ENCODE data around the gene CPED1. TPM values are rescaled to one million over a fixed set of nuclear protein-coding genes. Genes with fewer than 3 reads are reported as not detected.

Gene CPED1
- total and polyA plus RNA-seq, 11 donors: 3.6 to 51.2 (median 24.8) TPM

DNA sequence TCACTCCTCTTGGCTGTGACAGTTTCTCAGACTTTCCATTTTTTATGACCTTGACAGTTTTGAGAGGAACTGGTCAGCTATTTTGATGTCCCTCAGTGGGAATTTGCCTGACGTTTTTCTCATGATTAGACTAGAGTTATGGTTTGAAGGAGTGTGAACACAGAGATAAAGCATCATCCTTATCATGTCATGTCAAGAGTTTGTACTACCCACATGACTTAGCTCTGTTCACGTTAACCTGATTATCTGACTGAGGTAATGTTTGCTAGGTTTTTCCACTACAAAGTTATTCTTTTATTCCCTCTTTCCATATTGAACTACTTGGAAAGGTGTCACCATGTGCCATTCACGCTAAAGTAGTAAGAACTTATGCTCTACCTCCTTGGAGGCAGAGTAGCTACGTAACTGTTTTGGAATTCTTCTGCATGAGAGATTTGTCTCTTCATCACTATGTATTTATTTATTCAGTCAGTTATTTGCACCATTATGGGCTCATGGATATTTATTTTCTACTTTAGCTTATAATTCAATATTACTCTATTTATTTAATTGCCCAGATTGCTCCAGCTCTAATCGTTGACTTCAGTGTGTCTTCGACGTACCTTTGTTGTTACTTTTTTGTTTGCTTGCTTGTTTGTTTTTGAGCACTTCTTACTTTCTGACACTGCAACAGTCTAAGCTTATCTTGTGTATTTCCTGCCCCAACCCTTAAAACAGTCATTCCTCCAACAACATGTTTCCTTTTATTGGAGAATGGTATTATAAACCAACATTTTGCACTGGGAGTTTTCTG is 50.4 kb downstream of the CPED1 start:
- intact Hi-C loops (cut with DNase I): no loop called here
- ATAC-seq: peak in 3 of 4 donors; percentile 15 to 43 (median 40)
- no peaks in the 10 kb centered on the region for H3K36me3 ChIP-seq
- no peak for DNase-seq
- H3K27ac ChIP-seq: peak overlapping the region in 6 of 12 donors; percentile 11 to 40 (median 28)
- 58 to 67% (median 63%) methylated on average over 7 of the region's 7 CpGs for WGBS, 4 donors
- no peaks in the 10 kb centered on the region for H3K27me3 ChIP-seq
- no peak overlapping the region for H3K4me3 ChIP-seq
- TF ChIP-seq POLR2A (IDR thresholded peaks at IDR 0.05): no peak
- TF ChIP-seq, protein P1, sequence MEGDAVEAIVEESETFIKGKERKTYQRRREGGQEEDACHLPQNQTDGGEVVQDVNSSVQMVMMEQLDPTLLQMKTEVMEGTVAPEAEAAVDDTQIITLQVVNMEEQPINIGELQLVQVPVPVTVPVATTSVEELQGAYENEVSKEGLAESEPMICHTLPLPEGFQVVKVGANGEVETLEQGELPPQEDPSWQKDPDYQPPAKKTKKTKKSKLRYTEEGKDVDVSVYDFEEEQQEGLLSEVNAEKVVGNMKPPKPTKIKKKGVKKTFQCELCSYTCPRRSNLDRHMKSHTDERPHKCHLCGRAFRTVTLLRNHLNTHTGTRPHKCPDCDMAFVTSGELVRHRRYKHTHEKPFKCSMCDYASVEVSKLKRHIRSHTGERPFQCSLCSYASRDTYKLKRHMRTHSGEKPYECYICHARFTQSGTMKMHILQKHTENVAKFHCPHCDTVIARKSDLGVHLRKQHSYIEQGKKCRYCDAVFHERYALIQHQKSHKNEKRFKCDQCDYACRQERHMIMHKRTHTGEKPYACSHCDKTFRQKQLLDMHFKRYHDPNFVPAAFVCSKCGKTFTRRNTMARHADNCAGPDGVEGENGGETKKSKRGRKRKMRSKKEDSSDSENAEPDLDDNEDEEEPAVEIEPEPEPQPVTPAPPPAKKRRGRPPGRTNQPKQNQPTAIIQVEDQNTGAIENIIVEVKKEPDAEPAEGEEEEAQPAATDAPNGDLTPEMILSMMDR (IDR thresholded peaks at IDR 0.05): no peak
- H3K9me3 ChIP-seq: peaks cover 0 to 11% (median 0%) of the 10 kb centered on the region in 12 donors
- H3K4me1 ChIP-seq: peaks cover 0 to 39% (median 16%) of the 10 kb centered on the region in 12 donors

DNA sequence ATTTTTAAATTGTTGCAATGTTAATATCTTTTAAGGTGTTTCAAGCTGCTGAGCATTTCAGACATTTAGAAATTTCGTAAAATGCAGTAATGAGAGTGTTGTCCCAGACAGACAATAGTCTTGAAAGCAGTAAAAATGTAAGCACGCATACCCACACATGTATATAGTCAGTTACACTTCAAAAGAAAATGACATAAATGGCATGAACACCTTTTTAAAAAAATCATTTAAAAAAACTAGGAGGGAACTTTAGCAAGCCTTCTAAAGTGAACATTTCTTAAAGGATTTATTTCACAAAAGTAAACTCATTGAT is 51.0 kb downstream of the CPED1 start:
- peak overlapping the region in 1 of 12 donors; percentile 40 for H3K27ac ChIP-seq
- no peaks in the 10 kb centered on the region for H3K27me3 ChIP-seq
- DNase-seq (no peak), ATAC-seq (no peak)
- H3K9me3 ChIP-seq: peaks cover 0 to 11% (median 0%) of the 10 kb centered on the region in 12 donors
- H3K36me3 ChIP-seq: no peaks in the 10 kb centered on the region
- 94 to 97% (median 97%) methylated on average over 2 of the region's 2 CpGs for WGBS, 4 donors
- no peak for TF ChIP-seq POLR2A (IDR thresholded peaks at IDR 0.05)
- TF ChIP-seq, protein P1 (IDR thresholded peaks at IDR 0.05): no peak
- no peak overlapping the region for H3K4me3 ChIP-seq
- peaks cover 0 to 44% (median 16%) of the 10 kb centered on the region in 12 donors for H3K4me1 ChIP-seq
- intact Hi-C loops (cut with DNase I): no loop called here

DNA sequence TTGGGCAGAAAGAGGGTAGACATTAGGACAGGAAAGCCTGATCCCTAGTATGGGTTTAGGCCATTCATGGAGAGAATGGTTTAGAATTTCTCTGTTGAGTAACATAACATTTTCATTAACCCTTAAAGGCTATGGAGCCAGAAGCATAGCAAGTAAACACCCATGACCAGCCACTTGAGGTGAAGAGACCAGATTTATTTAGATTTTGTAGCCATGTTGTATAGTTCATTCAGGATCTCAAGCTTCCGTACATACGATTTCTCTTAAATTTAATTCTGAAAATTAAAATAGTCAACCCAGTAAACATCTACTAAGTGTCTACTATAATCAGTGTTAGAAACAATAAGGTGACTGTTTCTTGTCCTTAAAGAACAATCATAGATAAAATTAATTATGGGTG is 51.5 kb downstream of the CPED1 start:
- H3K27ac ChIP-seq: no peak overlapping the region

More for the DNA sequence above, 51.5 kb downstream of the CPED1 start:
- no peaks in the 10 kb centered on the region for H3K27me3 ChIP-seq
- H3K9me3 ChIP-seq: peaks cover 0 to 11% (median 0%) of the 10 kb centered on the region in 12 donors
- WGBS, 4 donors: 90 to 99% (median 98%) methylated on average over 2 of the region's 2 CpGs
- no peaks in the 10 kb centered on the region for H3K36me3 ChIP-seq
- intact Hi-C loops (cut with DNase I): loop anchor here in 2 of 10 donors (5.0 kb wide), 2 partner anchors 43 to 53 kb away; partner anchors contain the start of gene CPED1 (in 1 of the 2)
- peaks cover 0 to 50% (median 20%) of the 10 kb centered on the region in 12 donors for H3K4me1 ChIP-seq
- TF ChIP-seq, protein P1 (IDR thresholded peaks at IDR 0.05): no peak
- no peak for TF ChIP-seq POLR2A (IDR thresholded peaks at IDR 0.05)
- DNase-seq: no peak
- H3K4me3 ChIP-seq: no peak overlapping the region
- no peak for ATAC-seq
